ENCODE results near the gene MTSS2.

Gene MTSS2

GRCh38 chr16:70638814-70639792 is 46.8 kb downstream of the MTSS2 start:
- H3K4me1 Mint-ChIP-seq (ENCODE audit: low read depth) = no peaks in the 10 kb centered on the region

More at GRCh38 chr16:70638814-70639792, 46.8 kb downstream of the MTSS2 start:
- Mint-ChIP-seq H3K27me3 (ENCODE audit: low read depth) (peaks cover 10% of the 10 kb centered on the region), H3K27ac (no peak overlapping the region), H3K9me3 (no peaks in the 10 kb centered on the region), H3K4me3 (no peak overlapping the region), H3K36me3 (ENCODE audit: low read depth) (no peaks in the 10 kb centered on the region)

Data from T-helper 1 cell treated with Interleukin-12 subunit alpha and Interleukin-12 subunit beta and Interleukin-4 antibody, amounts not matched to agents 30 μg/mL and 1 μg/mL, for 36 hours (primary cell).